Activated T-helper 2 cell treated with anti-CD3 and anti-CD28 coated beads, Interferon-gamma antibody, Interleukin-2, Interleukin-4, amounts not matched to agents 10 μg/mL and 5 μg/mL and 100 μg/mL, durations not matched to agents 14 hours and 24 hours and 36 hours (primary cell): ENCODE results near the gene CLIC3. TPM values are rescaled to one million over a fixed set of nuclear protein-coding genes. Genes with fewer than 3 reads are reported as not detected.

ENCODE experiments used
- DNase-seq: peaks from one replicate; pipeline ENCODE4 v3.0.0; 2021; ENCODE audit warnings: low spot score
- H3K27ac Mint-ChIP-seq: one replicate; pipeline ENCODE4 v1.8.0; 2021; ENCODE audit warnings: mixed read lengths
- H3K27me3 Mint-ChIP-seq: one replicate; pipeline ENCODE4 v1.8.0; 2021; ENCODE audit warnings: low read depth, mixed read lengths
- H3K36me3 Mint-ChIP-seq: one replicate; pipeline ENCODE4 v1.8.0; 2021; ENCODE audit warnings: low read depth, mixed read lengths
- H3K4me1 Mint-ChIP-seq: one replicate; pipeline ENCODE4 v1.8.0; 2021; ENCODE audit warnings: low read depth, mixed read lengths
- H3K4me3 Mint-ChIP-seq: one replicate; pipeline ENCODE4 v1.8.0; 2021; ENCODE audit warnings: low read depth, mild to moderate bottlenecking, moderate library complexity, mixed read lengths
- H3K9me3 Mint-ChIP-seq: one replicate; pipeline ENCODE4 v1.8.0; 2021; ENCODE audit warnings: mixed read lengths
- intact Hi-C: fragments of 100-400 bp; cut with micrococcal nuclease; formaldehyde crosslinking; loops from one replicate; pipeline ENCODE4 v1.15.1; 2023
- total RNA-seq: library from RNA; stranded (reverse); gene quantifications from 2 replicates; pipeline ENCODE4 v1.2.3, GENCODE V29; 2022

CLIC3 gene
- total RNA-seq, 1 donor from 2014 or later, result not detected

- H3K4me3 Mint-ChIP-seq, result no peak within 1 kb of the TSS
- no peaks in the 10 kb centered on the region for H3K36me3 Mint-ChIP-seq
- no peaks in the 10 kb centered on the region for H3K27me3 Mint-ChIP-seq
- H3K9me3 Mint-ChIP-seq, result peaks cover 7% of the 10 kb centered on the region
- no peaks in the 10 kb centered on the region for H3K4me1 Mint-ChIP-seq
- intact Hi-C loops, result loop anchor here (2.0 to 10.0 kb wide), 2 partner anchors 41 to 83 kb away; partner anchors contain the start of genes FUT7 and PAXX
- H3K27ac Mint-ChIP-seq, result no peak within 1 kb of the TSS
- DNase-seq, result no peak
Observed at GRCh38 chr9:136951541-136952320, 44.6 kb downstream of the CLIC3 start, which contains the start of gene LCN12. Gene LCN12, plus strand, starts transcription at chr9:136952273. Its CDS starts 55 bp downstream, at chr9:136952328.

DNA sequence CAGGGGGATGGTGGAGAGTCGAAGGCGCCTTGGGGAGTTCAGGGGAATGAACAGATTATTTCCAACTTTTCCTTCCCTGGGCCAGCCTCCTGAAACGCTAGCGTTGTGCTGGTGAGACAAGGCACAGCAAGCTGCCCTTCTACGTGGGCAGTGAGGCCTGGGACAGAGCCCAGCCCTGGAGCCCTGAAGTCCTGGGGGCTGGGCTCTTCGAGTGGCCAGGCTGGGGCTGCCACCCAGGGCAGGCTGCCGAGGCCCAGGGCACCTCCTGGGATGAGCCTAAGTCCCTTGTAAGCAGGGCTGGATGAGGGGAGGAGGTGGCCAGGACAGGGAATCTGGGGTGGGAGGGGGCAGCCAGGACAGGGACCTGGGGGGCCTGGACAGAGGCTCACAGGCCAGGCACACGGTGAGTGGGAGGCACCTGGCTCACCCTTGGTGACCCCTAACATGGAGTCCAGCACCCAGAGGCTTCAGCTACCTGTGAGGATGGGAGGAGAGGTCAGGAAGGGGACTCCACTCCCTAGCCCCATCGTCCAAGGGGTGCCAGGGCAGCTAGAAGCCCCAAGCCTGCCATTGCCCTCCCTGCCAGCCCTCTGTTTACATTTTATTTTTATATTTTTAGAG, 45.6 kb downstream of the CLIC3 start:
- Mint-ChIP-seq H3K27me3 (no peaks in the 10 kb centered on the region), H3K27ac (peak overlapping the region; percentile 87), H3K4me1 (no peaks in the 10 kb centered on the region), H3K36me3 (no peaks in the 10 kb centered on the region), H3K9me3 (no peaks in the 10 kb centered on the region), H3K4me3 (peak overlapping the region; percentile 80)
- intact Hi-C loops, result loop anchor here (2.0 to 10.0 kb wide), 2 partner anchors 42 to 84 kb away; partner anchors contain the start of genes FUT7 and PAXX
- DNase-seq, result no peak

DNA sequence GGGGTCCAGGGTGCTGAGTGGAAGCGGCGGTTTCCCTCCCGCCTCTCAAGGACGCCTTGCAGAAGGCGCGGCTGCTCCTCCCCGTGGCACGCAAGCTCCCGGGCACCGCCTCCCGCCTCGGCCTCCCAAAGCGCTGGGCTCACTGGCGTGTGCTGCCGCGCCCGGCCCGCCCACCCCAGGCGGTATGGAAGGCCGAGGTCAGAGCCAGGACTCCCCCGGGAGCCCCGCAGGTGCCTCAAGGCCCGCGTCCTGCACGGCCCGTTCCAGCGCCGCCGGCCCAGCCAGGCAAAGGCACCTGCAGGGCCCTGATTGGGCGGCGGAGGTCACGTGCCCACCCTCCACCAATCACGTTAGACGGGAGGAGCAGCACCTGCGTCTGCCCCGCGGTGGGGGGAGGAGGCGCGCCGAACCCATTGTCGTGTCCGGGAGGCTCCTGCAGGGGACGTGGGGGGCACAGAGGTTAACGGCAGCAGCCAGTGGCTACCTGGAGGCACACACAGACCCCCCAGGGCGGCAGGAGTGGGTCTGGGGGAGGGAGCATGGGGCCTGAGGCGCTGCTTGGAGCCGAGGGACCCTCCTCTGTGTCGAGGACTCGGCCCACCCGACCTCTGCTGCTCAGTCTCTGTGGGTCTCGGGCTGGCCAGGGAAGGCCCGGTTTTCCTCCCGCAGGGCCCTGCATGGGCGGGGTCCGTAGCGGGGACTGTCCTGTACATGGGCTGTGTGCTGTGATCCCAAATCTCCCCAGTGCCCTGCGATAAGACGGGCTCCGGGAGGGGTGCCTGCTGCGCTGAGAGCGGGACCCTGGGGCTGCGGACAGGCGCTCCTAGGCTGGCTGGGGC, 46.3 kb downstream of the CLIC3 start:
- no peaks in the 10 kb centered on the region for H3K4me1 Mint-ChIP-seq
- H3K27ac Mint-ChIP-seq, result peak overlapping the region; percentile 87
- H3K4me3 Mint-ChIP-seq, result peak overlapping the region; percentile 81
- H3K27me3 Mint-ChIP-seq, result no peaks in the 10 kb centered on the region
- H3K36me3 Mint-ChIP-seq, result no peaks in the 10 kb centered on the region
- H3K9me3 Mint-ChIP-seq, result no peaks in the 10 kb centered on the region
- intact Hi-C loops, result loop anchor here (2.0 to 10.0 kb wide), 2 partner anchors 43 to 85 kb away; partner anchors contain the start of genes FUT7 and PAXX
- peak; percentile 94 for DNase-seq

GRCh38 chr9:136949239-136949816, 47.0 kb downstream of the CLIC3 start:
- no peaks in the 10 kb centered on the region for H3K9me3 Mint-ChIP-seq
- H3K27me3 Mint-ChIP-seq, result no peaks in the 10 kb centered on the region
- H3K27ac Mint-ChIP-seq, result peak overlapping the region; percentile 71
- H3K4me3 Mint-ChIP-seq, result peak overlapping the region; percentile 81
- H3K4me1 Mint-ChIP-seq, result peaks cover 3% of the 10 kb centered on the region
- no peak for DNase-seq
- intact Hi-C loops, result no loop called here
- no peaks in the 10 kb centered on the region for H3K36me3 Mint-ChIP-seq

GRCh38 chr9:136947955-136948510, 48.3 kb downstream of the CLIC3 start:
- Mint-ChIP-seq H3K4me3 (peak overlapping the region; percentile 63), H3K36me3 (peaks cover 3% of the 10 kb centered on the region), H3K27me3 (no peaks in the 10 kb centered on the region), H3K27ac (no peak overlapping the region), H3K4me1 (peaks cover 3% of the 10 kb centered on the region), H3K9me3 (no peaks in the 10 kb centered on the region)
- intact Hi-C loops, result no loop called here
- DNase-seq, result no peak

DNA sequence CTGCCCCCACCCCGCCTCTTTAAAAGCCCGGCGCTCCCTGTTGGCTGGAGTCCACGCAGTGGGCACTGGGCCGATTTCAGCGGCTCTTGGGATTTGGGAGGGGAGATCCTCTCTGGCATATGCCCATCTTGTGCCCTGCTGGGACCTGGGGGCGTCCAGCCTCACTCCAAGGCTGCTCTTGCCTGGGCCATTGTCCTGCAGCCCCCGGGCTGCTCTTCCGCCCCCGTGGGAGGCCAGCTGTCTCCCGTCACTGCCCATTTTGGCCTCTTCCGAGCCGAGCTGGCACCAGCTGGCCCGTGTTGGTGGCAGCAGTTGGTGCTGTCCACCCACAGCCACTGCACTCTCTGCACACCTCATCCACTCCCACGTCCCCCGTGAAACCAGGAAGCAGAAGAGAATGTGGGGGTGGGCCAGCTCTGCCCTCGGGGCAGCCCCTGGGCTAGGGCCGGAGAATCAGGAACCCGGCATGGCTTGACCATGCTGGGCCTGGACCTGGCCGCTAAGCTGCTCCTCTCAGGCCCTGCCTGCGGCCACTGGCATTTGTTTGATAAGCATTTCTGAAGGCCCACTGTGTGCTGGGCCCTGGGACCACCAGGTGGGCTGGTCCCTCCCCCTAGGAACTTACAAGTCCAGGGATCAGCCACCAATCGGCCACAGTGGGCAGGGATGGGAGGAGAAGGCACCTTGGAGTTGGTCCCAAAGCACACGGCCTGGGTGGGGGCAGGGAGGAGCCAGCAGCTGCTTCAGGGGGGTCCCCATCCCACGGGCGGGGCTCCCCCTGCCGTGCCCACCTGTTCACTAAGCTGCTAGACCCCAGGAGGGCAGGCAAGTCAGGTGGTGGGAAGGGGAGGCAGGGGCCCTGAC, 49.1 kb downstream of the CLIC3 start:
- Mint-ChIP-seq H3K4me3 (no peak overlapping the region), H3K9me3 (no peaks in the 10 kb centered on the region), H3K4me1 (peaks cover 3% of the 10 kb centered on the region), H3K27ac (no peak overlapping the region), H3K36me3 (peaks cover 7% of the 10 kb centered on the region), H3K27me3 (no peaks in the 10 kb centered on the region)
- DNase-seq, result no peak
- intact Hi-C loops, result no loop called here

GRCh38 chr9:136946228-136947027, 49.9 kb downstream of the CLIC3 start:
- DNase-seq, result no peak
- no peak overlapping the region for H3K27ac Mint-ChIP-seq
- no peak overlapping the region for H3K4me3 Mint-ChIP-seq
- intact Hi-C loops, result no loop called here
- peaks cover 12% of the 10 kb centered on the region for H3K36me3 Mint-ChIP-seq
- H3K27me3 Mint-ChIP-seq, result no peaks in the 10 kb centered on the region
- no peaks in the 10 kb centered on the region for H3K9me3 Mint-ChIP-seq
- H3K4me1 Mint-ChIP-seq, result peaks cover 3% of the 10 kb centered on the region

DNA sequence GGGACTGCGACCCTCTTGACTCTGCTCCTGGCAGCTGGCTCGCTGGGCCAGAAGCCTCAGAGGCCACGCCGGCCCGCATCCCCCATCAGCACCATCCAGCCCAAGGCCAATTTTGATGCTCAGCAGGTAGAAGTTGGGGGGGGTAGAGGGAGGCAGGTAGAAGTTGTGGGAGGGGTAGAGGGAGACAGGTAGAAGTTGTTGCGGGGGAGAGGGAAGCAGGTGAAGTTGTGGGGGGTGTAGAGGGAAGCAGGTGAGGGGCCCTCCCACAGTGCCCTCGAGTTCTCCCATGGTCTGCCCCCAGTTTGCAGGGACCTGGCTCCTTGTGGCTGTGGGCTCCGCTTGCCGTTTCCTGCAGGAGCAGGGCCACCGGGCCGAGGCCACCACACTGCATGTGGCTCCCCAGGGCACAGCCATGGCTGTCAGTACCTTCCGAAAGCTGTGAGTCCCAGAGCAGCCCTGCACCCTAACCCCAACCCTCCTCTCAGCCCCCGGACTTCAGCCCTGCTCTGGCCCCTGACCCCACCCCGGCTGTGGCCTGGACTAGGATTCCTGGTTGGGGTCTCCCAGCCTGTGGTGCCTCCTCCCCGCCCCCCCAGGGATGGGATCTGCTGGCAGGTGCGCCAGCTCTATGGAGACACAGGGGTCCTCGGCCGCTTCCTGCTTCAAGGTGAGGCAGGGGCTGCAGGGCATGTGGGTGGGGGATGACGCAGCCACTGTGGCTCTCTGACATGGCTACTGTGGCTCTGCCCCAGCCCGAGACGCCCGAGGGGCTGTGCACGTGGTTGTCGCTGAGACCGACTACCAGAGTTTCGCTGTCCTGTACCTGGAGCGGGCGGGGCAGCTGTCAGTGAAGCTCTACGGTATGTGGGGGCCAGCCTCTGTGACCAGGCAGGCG, 50.8 kb downstream of the CLIC3 start:
- Mint-ChIP-seq H3K4me1 (peaks cover 3% of the 10 kb centered on the region), H3K36me3 (peaks cover 20% of the 10 kb centered on the region), H3K9me3 (no peaks in the 10 kb centered on the region), H3K27ac (no peak overlapping the region), H3K27me3 (no peaks in the 10 kb centered on the region), H3K4me3 (peak overlapping the region; percentile 54)
- DNase-seq, result no peak
- intact Hi-C loops, result loop anchor here (2.0 kb wide), 3 partner anchors 43 to 97 kb away; partner anchors contain the start of genes PHPT1 and TRAF2
